Measurements from ENCODE around the gene WDCP. TPM values are rescaled to one million over a fixed set of nuclear protein-coding genes. Genes with fewer than 3 reads are reported as not detected.

Gene WDCP
- total and polyA plus RNA-seq, 10 of the 15 experiments (the other 5 are each of a cell fraction or from before 2014, with no cell fraction given) = 5.5 to 21.3 (median 13.2) TPM

GRCh38 chr2:24016376-24016761 is 30.8 kb downstream of the WDCP start:
- TF ChIP-seq SIX5 (IDR thresholded peaks at IDR 0.05; ENCODE audit: low read depth, low read length, severe bottlenecking) (no peak), RAD51 (IDR thresholded peaks at IDR 0.05) (no peak), ETV6 (conservative IDR thresholded peaks at IDR 0.05 in 1 of 2, IDR thresholded peaks at IDR 0.05 in 1 of 2; ENCODE audit: borderline replicate concordance in 1 of 2, low read depth in 1 of 2) (no peak), MYC (IDR thresholded peaks at IDR 0.05; ENCODE audit: insufficient read depth, insufficient read length, insufficient replicate concordance, low read length, severe bottlenecking) (no peak), SMAD1 (IDR thresholded peaks at IDR 0.05; ENCODE audit: low read depth, partially characterized antibody) (no peak), POLR2A (IDR thresholded peaks at IDR 0.05; ENCODE audit: low read depth, low read length) (no peak), POLR2AphosphoS2 (IDR thresholded peaks at IDR 0.05; ENCODE audit: low read depth, low read length) (no peak), TCF12 (IDR thresholded peaks at IDR 0.05; ENCODE audit: low read depth, low read length) (no peak), ZNF384 (IDR thresholded peaks at IDR 0.05; ENCODE audit: borderline replicate concordance, low read depth, low read length) (no peak), NR2F1 (conservative IDR thresholded peaks at IDR 0.05) (no peak), IRF4 (IDR thresholded peaks at IDR 0.05; ENCODE audit: low read depth, low read length) (no peak), CREM (IDR thresholded peaks at IDR 0.05; ENCODE audit: low read depth) (no peak), HSF1 (IDR thresholded peaks at IDR 0.05; ENCODE audit: low read depth, low read length) (no peak), HDGF (IDR thresholded peaks at IDR 0.05) (no peak), SMC3 (IDR thresholded peaks at IDR 0.05; ENCODE audit: borderline replicate concordance, low read length) (no peak), HDAC2 (IDR thresholded peaks at IDR 0.05) (no peak), ZBTB4 (CRISPR knock-in tag; IDR thresholded peaks at IDR 0.05) (no peak), PAX8 (IDR thresholded peaks at IDR 0.05) (no peak)
- TF ChIP-seq, protein P1, sequence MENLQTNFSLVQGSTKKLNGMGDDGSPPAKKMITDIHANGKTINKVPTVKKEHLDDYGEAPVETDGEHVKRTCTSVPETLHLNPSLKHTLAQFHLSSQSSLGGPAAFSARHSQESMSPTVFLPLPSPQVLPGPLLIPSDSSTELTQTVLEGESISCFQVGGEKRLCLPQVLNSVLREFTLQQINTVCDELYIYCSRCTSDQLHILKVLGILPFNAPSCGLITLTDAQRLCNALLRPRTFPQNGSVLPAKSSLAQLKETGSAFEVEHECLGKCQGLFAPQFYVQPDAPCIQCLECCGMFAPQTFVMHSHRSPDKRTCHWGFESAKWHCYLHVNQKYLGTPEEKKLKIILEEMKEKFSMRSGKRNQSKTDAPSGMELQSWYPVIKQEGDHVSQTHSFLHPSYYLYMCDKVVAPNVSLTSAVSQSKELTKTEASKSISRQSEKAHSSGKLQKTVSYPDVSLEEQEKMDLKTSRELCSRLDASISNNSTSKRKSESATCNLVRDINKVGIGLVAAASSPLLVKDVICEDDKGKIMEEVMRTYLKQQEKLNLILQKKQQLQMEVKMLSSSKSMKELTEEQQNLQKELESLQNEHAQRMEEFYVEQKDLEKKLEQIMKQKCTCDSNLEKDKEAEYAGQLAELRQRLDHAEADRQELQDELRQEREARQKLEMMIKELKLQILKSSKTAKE (IDR thresholded peaks at IDR 0.05; ENCODE audit: low read depth, poor library complexity, severe bottlenecking) = no peak
- TF ChIP-seq, protein P2, sequence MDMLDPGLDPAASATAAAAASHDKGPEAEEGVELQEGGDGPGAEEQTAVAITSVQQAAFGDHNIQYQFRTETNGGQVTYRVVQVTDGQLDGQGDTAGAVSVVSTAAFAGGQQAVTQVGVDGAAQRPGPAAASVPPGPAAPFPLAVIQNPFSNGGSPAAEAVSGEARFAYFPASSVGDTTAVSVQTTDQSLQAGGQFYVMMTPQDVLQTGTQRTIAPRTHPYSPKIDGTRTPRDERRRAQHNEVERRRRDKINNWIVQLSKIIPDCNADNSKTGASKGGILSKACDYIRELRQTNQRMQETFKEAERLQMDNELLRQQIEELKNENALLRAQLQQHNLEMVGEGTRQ (IDR thresholded peaks at IDR 0.05; ENCODE audit: borderline replicate concordance, low read depth, low read length) = no peak
- Histone ChIP-seq H4K20me1 (ENCODE audit: control insufficient read depth, insufficient read depth) (no peaks in the 10 kb centered on the region), H3K27me3 (replicated peaks in 1 of 2; ENCODE audit: control insufficient read depth in 2 of 2, insufficient read depth in 2 of 2, low read length in 1 of 2) (peaks cover 0 to 4% of the 10 kb centered on the region in 2 experiments; a peak in 2 of 4 replicates), H3K4me3 (no peak overlapping the region), H3K4me2 (ENCODE audit: control insufficient read depth, insufficient read depth) (no peak overlapping the region), H2AFZ (ENCODE audit: control insufficient read depth, low read depth, low read length) (no peak overlapping the region), H3K9me3 (replicated peaks; ENCODE audit: control insufficient read depth, insufficient read depth, low read length) (no peaks in the 10 kb centered on the region), H3K79me2 (ENCODE audit: control insufficient read depth, insufficient read depth, low read length) (no peaks in the 10 kb centered on the region), H3K27ac (ENCODE audit: control insufficient read depth, insufficient read depth) (no peak overlapping the region), H3K4me1 (ENCODE audit: control insufficient read depth, insufficient read depth, low read length) (no peaks in the 10 kb centered on the region), H3K9ac (ENCODE audit: control insufficient read depth, insufficient read depth, low read length) (no peak overlapping the region), H3K36me3 (ENCODE audit: control insufficient read depth in 2 of 2, insufficient read depth in 2 of 2, low read length in 1 of 2) (no peaks in the 10 kb centered on the region)
- no peak for FAIRE-seq
- ChIA-PET CTCF (no interaction called here), SMC1A (ENCODE audit: uncharacterized antibody, unreplicated experiment) (no interaction called here), RAD21 (ENCODE audit: unreplicated experiment) (no interaction called here), POLR2A (no interaction called here)
- in situ Hi-C loops (cut with MboI) (no loop called here), intact Hi-C loops (cut with micrococcal nuclease; ENCODE audit: unreplicated experiment) (no loop called here)
- DNase-seq (ENCODE audit: low read depth, low spot score) = no peak
- ATAC-seq = no peak; the same call in 2 of the 3 replicates
- BruUV-seq (replicated peaks) = no TSS peak
- WGBS (ENCODE audit: insufficient coverage, insufficient replicate concordance, low lambda C conversion rate, missing lambda C conversion rate) = 78% methylated on average over 9 of the region's 9 CpGs

Data from GM12878 (cell line).